HCT116 (cell line): Measurements from ENCODE around the gene NEURL3. TPM values are rescaled to one million over a fixed set of nuclear protein-coding genes. Genes with fewer than 3 reads are reported as not detected.

Source experiments
- ATAC-seq: fragments of 200-7000 bp; cut with Tn5 transposase; 2 replicates; pipeline ENCODE4 v1.9.1; 2020; ENCODE audit warnings: mild to moderate bottlenecking, moderate library complexity
- BruUV-seq: library from RNA; stranded (reverse); fragments of 400-500 nt; replicated peaks from 2 replicates; lab custom pipeline; 2021; lab: Mats Ljungman, UMichigan
- CTCF ChIA-PET: fragments of 300-600 bp; sonication (Branson Sonifier 250); formaldehyde crosslinking; loops from one replicate; lab custom pipeline; 2021; ENCODE audit warnings: antibody characterized with exemption; lab: Charles Lee
- POLR2A ChIA-PET: fragments of 300-600, 350-600 bp; sonication (Branson Sonifier 250); formaldehyde crosslinking; loops from one replicate; lab custom pipeline; 2021; ENCODE audit warnings: antibody characterized with exemption; lab: Charles Lee
- RAD21 ChIA-PET, 2 experiments: fragments of 300-600 bp; sonication (Branson Sonifier 250); formaldehyde crosslinking; loops; one replicate each; lab custom pipeline; 2023; ENCODE audit warnings: low total read pairs in 2 of 2; ENCODE audit not compliant: uncharacterized antibody in 2 of 2, unreplicated experiment in 2 of 2, low non-redundant PET in 1 of 2; lab: Charles Lee
- DNase-seq: peaks from one replicate; pipeline ENCODE4 v3.0.0-alpha.2; 2010; ENCODE audit warnings: low read depth, low spot score
- H2AFZ ChIP-seq: fragments of 200-600 bp; shearing (Covaris generic), sonication (generic); 2 replicates; pipeline ENCODE4 v1.6.1; 2017; ENCODE audit warnings: low read depth, mixed run types, mixed read lengths, antibody characterized with exemption, low read length; ENCODE audit not compliant: poor library complexity, severe bottlenecking
- H3K27ac ChIP-seq: 2 replicates; pipeline ENCODE4 v1.5.1; 2012; ENCODE audit warnings: low read depth, low read length
- H3K27me3 ChIP-seq: fragments of 200-600 bp; sonication (generic); 2 replicates; pipeline ENCODE4 v1.6.1; 2016; ENCODE audit warnings: mixed run types, low read length, mixed read lengths; ENCODE audit not compliant: insufficient read depth
- H3K36me3 ChIP-seq, 2 experiments: fragments of 200-500 bp in 1 of 2; fragments of 200-600 bp in 1 of 2; sonication (Bioruptor generic) in 1 of 2; sonication (generic) in 1 of 2; 2 replicates each; pipeline versions ENCODE4 v1.5.1 to v1.6.1; 2014 to 2016; ENCODE audit warnings: low read length in 2 of 2, inconsistent platforms in 1 of 2, mixed read lengths in 1 of 2, mixed run types in 1 of 2; ENCODE audit not compliant: insufficient read depth in 2 of 2, control insufficient read depth in 1 of 2
- H3K4me1 ChIP-seq, 2 experiments: fragments of 200-600 bp in 1 of 2; sonication (generic) in 1 of 2; 2 replicates each; pipeline versions ENCODE4 v1.5.1 to v1.6.1; 2012 to 2017; ENCODE audit warnings: low read length in 2 of 2, inconsistent platforms in 1 of 2, mild to moderate bottlenecking in 1 of 2, mixed read lengths in 1 of 2, mixed run types in 1 of 2, moderate library complexity in 1 of 2; ENCODE audit not compliant: insufficient read depth in 2 of 2, control insufficient read depth in 1 of 2
- H3K4me2 ChIP-seq: fragments of 200-600 bp; sonication (generic); 2 replicates; pipeline ENCODE4 v1.6.1; 2017; ENCODE audit warnings: mixed run types, low read length, mixed read lengths
- H3K4me3 ChIP-seq, 2 experiments: fragments of 200-600 bp in 1 of 2; sonication (generic) in 1 of 2; replicated peaks in 1 of 2; 2 replicates each; pipeline ENCODE4 v1.5.1; 2011 to 2016; ENCODE audit warnings: low read length in 2 of 2, control low read depth in 1 of 2, low read depth in 1 of 2, mild to moderate bottlenecking in 1 of 2, mixed read lengths in 1 of 2, mixed run types in 1 of 2
- H3K79me2 ChIP-seq: fragments of 200-600 bp; sonication (generic); 2 replicates; pipeline ENCODE4 v1.6.1; 2017; ENCODE audit warnings: mild to moderate bottlenecking, mixed run types, low read length, moderate library complexity, mixed read lengths; ENCODE audit not compliant: insufficient read depth
- H3K9ac ChIP-seq: fragments of 200-600 bp; sonication (generic); 2 replicates; pipeline ENCODE4 v1.6.1; 2016; ENCODE audit warnings: low read length, mixed read lengths
- H3K9me2 ChIP-seq: fragments of 200-600 bp; sonication (generic), shearing (Covaris generic); 2 replicates; pipeline ENCODE4 v1.6.1; 2017; ENCODE audit warnings: mixed run types, mild to moderate bottlenecking, moderate library complexity; ENCODE audit not compliant: insufficient read depth
- H3K9me3 ChIP-seq, 2 experiments: fragments of 200-500 bp in 1 of 2; fragments of 200-600 bp in 1 of 2; sonication (Bioruptor generic) in 1 of 2; sonication (generic) in 1 of 2; 2 replicates each; pipeline ENCODE4 v1.6.1; 2014 to 2017; ENCODE audit warnings: low read length in 2 of 2, mixed read lengths in 2 of 2, inconsistent platforms in 1 of 2, low read depth in 1 of 2, mild to moderate bottlenecking in 1 of 2, mixed run types in 1 of 2, moderate library complexity in 1 of 2; ENCODE audit not compliant: control insufficient read depth in 1 of 2, insufficient read depth in 1 of 2
- H4K20me1 ChIP-seq: fragments of 200-600 bp; sonication (generic), shearing (Covaris generic); 2 replicates; pipeline ENCODE4 v1.6.1; 2017; ENCODE audit warnings: mixed run types, mild to moderate bottlenecking, moderate library complexity; ENCODE audit not compliant: insufficient read depth
- CEBPB ChIP-seq: IDR thresholded peaks from 2 replicates; pipeline ENCODE4 v1.6.1; 2012; ENCODE audit warnings: low read depth
- CTCF ChIP-seq, 3 experiments: fragments of 200-600 bp in 1 of 3; sonication (generic) in 1 of 3; IDR thresholded peaks in 2 of 3; conservative IDR thresholded peaks in 1 of 3; 2 replicates each; pipeline ENCODE4 v1.5.1; 2012 to 2017; ENCODE audit warnings: low read depth in 2 of 3, low read length in 2 of 3, antibody characterized with exemption in 1 of 3, borderline replicate concordance in 1 of 3, control low read depth in 1 of 3, mild to moderate bottlenecking in 1 of 3, mixed read lengths in 1 of 3, mixed run types in 1 of 3, moderate library complexity in 1 of 3; ENCODE audit not compliant: insufficient read depth in 1 of 3
- EGR1 ChIP-seq: IDR thresholded peaks from 2 replicates; pipeline ENCODE4 v1.6.1; 2012; ENCODE audit warnings: low read depth
- ELF1 ChIP-seq: IDR thresholded peaks from 2 replicates; pipeline ENCODE4 v1.6.1; 2012; ENCODE audit warnings: low read depth, borderline replicate concordance
- EZH2 ChIP-seq: fragments of 200-600 bp; sonication (generic); IDR thresholded peaks from 2 replicates; pipeline ENCODE4 v1.6.1; 2017; ENCODE audit warnings: antibody characterized with exemption, mixed run types
- MAX ChIP-seq: IDR thresholded peaks from 2 replicates; pipeline ENCODE4 v1.6.1; 2012
- SIN3A ChIP-seq: IDR thresholded peaks from 2 replicates; pipeline ENCODE4 v1.6.1; 2012; ENCODE audit warnings: low read depth
- YY1 ChIP-seq: IDR thresholded peaks from 2 replicates; pipeline ENCODE4 v1.6.1; 2011; ENCODE audit warnings: low read length, low read depth, moderate library complexity, mild to moderate bottlenecking; ENCODE audit not compliant: insufficient replicate concordance; ENCODE audit errors: extremely low read depth
- intact Hi-C: fragments of 100-400 bp; cut with micrococcal nuclease; formaldehyde crosslinking; loops from 2 replicates; pipeline ENCODE4 v1.10.0; 2022
- total RNA-seq: library from RNA; stranded (reverse); gene quantifications from one replicate; pipeline ENCODE4 v1.2.1, GENCODE V29; 2021; ENCODE audit not compliant: unreplicated experiment

The NEURL3 gene
- total RNA-seq, 1 experiment from 2014 or later: not detected

GRCh38 chr2:96548558-96549465 lies 43.7 kb upstream of the NEURL3 start:
- Histone ChIP-seq H3K4me3 (no peak overlapping the region), H3K27ac (no peak overlapping the region), H3K9me2 (no peaks in the 10 kb centered on the region), H3K4me2 (peak overlapping the region; percentile 62; the same call in 1 of the 2 replicates), H3K36me3 (no peaks in the 10 kb centered on the region), H3K79me2 (no peaks in the 10 kb centered on the region), H3K9me3 (no peaks in the 10 kb centered on the region), H2AFZ (no peak overlapping the region), H3K9ac (no peak overlapping the region), H3K27me3 (no peaks in the 10 kb centered on the region), H4K20me1 (no peaks in the 10 kb centered on the region), H3K4me1 (peaks cover 9 to 25% of the 10 kb centered on the region in 2 experiments; a peak in 3 of 4 replicates)
- DNase-seq: no peak
- no peak for ATAC-seq
- POLR2A ChIA-PET: no interaction called here
- BruUV-seq: no TSS peak
- RAD21 ChIA-PET: no interaction called here
- CTCF ChIA-PET: interaction anchor here (1.0 to 2.1 kb wide), 2 partner anchors 8 to 16 kb away, joined by 3 to 9 read pairs; no protein-coding TSS in a partner anchor
- intact Hi-C loops: no loop called here
- no peak for TF ChIP-seq CEBPB
- TF ChIP-seq CTCF (IDR thresholded peaks at IDR 0.05 in 2 of 3, conservative IDR thresholded peaks at IDR 0.05 in 1 of 3; ENCODE audit: borderline replicate concordance in 1 of 3, insufficient read depth in 1 of 3, low read depth in 2 of 3, low read length in 2 of 3): no peak
- no peak for TF ChIP-seq YY1
- TF ChIP-seq ELF1: no peak
- TF ChIP-seq EGR1: no peak
- no peak for TF ChIP-seq MAX
- no peak for TF ChIP-seq SIN3A
- TF ChIP-seq EZH2: no peak
